A549 (cell line): ENCODE measurements around the gene SPATS2.

Experiments used
- ATOH8 ChIP-seq: fragments of 250-450 bp; sonication (Bioruptor Pico); IDR thresholded peaks from 2 replicates; pipeline ENCODE4 v1.5.0; 2020; ENCODE audit warnings: low read depth, mild to moderate bottlenecking, moderate library complexity
- CBX8 ChIP-seq: fragments of 200-600 bp; sonication (generic); IDR thresholded peaks from 2 replicates; pipeline ENCODE4 v1.6.1; 2016
- CHD2 ChIP-seq: fragments of 150-350 bp; IDR thresholded peaks from 2 replicates; pipeline ENCODE4 v1.6.1; 2014; ENCODE audit warnings: low read length; ENCODE audit not compliant: partially characterized antibody
- CTCF ChIP-seq: fragments of >200 bp; sonication (Bioruptor Twin); formaldehyde crosslinking; IDR thresholded peaks from 3 replicates; pipeline ENCODE4 v1.5.1; 2016
- E2F6 ChIP-seq: IDR thresholded peaks from 2 replicates; pipeline ENCODE4 v1.6.1; 2012; ENCODE audit warnings: low read depth, borderline replicate concordance
- EP300 ChIP-seq, 2 experiments: fragments of >200 bp; sonication (Bioruptor Twin); formaldehyde crosslinking; IDR thresholded peaks; 2 replicates in 1 of 2; 3 replicates in 1 of 2; pipeline ENCODE4 v1.6.1; 2016 to 2017
- MAX ChIP-seq: IDR thresholded peaks from 2 replicates; pipeline ENCODE4 v1.6.1; 2012
- POLR2A ChIP-seq: IDR thresholded peaks from 2 replicates; pipeline ENCODE4 v1.6.1; 2012; ENCODE audit warnings: mild to moderate bottlenecking, low read length
- REST ChIP-seq: fragments of 200-600 bp; sonication (generic); IDR thresholded peaks from 2 replicates; pipeline ENCODE4 v1.6.1; 2016; ENCODE audit warnings: antibody characterized with exemption, mild to moderate bottlenecking, moderate library complexity
- USF2 ChIP-seq: fragments of 450-650 bp; IDR thresholded peaks from 2 replicates; pipeline ENCODE4 v1.6.1; 2014; ENCODE audit warnings: antibody characterized with exemption

- TF ChIP-seq MAX, result no peak
- no peak for TF ChIP-seq CTCF
- TF ChIP-seq CBX8, result no peak
- no peak for TF ChIP-seq REST
- TF ChIP-seq POLR2A, result no peak
- TF ChIP-seq CHD2, result no peak
- no peak for TF ChIP-seq E2F6
- no peak for TF ChIP-seq EP300 (IDR thresholded peaks at IDR 0.05)
- no peak for TF ChIP-seq ATOH8 (CRISPR knock-in tag)
- no peak for TF ChIP-seq USF2
Observed at GRCh38 chr12:49413010-49413409, 45.7 kb downstream of the SPATS2 start.
